CD4-positive, alpha-beta T cell treated with Interleukin-17A for 4 hours (primary cell): ENCODE measurements around the gene PSKH1.
"Not testable (repeated sequence)": the region's sequence is repeated elsewhere in the genome, so short reads cannot be mapped to it uniquely, and the experiment has no call there.

ENCODE experiments used
- DNase-seq: peaks from one replicate; pipeline ENCODE4 v3.0.0-alpha.2; 2020; ENCODE audit warnings: mixed read lengths

Gene PSKH1

DNA sequence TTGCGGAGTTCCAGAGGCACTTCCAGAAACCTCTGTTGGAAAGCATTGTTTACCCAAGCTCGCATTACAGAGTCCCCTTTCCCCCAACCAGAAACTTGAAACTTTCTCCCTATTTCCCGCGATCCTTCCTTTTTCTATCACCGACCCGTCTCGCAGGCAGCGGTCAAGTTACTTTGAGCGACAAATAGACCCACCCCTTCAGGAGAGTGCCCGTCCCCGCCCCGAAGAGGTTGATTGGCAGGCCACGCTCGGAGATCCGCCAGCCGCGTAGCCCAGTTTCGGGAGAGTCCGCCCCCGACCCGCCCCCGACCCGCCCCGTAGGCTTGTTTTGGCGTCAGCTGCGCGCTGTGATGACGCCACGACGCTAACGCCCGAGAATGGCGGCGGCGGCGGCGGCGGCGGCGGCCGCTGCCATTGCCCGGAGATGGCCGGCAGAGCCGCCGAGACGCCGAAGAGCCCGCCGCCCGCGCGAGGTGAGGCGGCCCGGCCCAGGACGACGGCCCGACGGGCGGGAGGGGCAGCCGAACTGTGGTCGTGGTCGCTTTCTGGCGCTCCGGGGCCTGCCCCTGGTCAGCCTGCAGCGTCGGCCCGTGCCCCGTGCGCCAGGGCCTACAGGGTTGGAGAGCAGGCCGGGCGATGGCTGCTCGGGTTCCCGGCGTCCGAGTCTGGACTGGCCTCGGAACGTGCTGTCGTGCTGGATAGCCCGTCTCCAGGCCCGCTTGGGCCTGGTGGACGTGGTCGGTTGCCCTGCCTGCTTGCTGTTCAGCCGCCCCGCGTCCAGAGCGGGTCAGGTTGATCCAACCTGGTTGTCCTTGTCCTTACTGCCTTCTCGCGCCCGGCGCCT is at the start of gene PSKH1:
Gene PSKH1, plus strand, starts transcription at position 356 of the 844 bp plus-strand sequence. CDS start 15,496 bp downstream, outside the sequence.
- peak; percentile 99 for DNase-seq

- DNase-seq, result no peak
Observed at GRCh38 chr16:67843343-67843765, 49.7 kb upstream of the PSKH1 start.

DNA sequence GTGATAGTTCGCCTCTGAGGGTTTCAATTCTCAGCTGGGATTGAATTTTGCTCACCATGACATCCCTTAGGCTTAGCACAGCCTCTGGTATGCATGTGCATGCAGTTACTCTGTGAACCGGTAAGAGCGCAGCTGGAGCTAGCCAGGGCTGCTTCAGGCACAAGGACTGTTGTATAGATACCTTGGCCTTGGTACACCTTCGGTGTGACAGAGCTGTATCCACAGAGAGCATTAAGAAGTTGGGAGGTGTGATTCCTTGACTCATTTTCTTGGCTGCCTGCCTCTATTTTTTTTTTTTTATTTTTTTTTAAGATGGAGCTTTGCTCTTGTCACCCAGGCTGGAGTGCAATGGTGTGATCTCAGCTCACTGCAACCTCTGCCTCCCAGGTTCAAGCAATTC is 48.6 kb upstream of the PSKH1 start:
- no peak for DNase-seq

DNA sequence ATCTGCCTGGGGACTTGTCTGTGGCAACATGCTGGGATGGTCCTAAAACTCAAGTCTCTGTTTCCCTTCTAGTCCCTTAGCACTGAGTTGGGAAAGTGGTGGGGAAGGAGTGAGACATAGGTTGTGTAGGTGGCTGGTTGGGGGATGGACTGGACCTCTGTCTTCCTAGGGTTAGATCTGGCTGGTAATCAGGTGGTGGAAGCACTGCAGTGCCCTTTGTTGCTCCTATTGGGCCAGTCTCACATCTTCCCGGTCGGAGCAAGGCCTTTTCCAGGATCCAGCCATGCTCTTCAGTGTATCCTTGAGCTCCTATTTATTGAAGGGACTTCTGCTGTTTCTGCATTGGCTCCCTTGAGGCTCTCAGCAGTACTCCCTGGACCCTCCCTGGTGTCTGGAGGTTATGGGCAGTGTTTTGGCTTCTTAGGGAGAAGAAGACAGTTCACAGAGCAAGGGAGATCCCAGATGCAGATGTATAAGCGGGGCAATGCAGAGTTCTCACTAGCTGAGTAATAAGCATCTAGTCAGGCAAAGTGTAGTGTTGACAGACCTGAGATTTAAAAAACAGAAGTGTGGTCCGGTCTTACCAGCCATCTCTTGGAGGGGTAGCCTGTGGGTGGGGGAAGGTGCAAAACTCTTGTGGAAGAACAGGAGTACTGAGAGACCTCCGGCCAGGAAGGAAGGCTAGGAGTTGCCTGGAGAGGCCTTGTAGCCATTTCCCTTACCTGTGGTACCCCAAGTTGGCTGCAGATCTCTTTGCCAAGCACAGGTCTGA is 47.6 kb upstream of the PSKH1 start:
- DNase-seq, result no peak

DNA sequence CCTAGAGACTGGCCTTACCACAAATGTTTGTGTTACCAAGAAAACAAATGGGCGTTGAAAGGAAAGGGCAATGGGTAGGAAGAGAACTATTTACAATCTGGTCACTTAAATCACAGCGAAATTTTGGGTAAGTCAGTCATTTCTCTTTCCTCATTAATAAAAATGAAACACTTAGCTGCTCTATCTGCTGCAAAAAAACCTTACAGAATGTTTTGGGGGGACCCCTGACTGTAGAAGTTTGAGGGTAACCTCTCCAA is 47.1 kb upstream of the PSKH1 start:
- no peak for DNase-seq

GRCh38 chr16:67846320-67847063 is 46.6 kb upstream of the PSKH1 start, which contains the start of gene NUTF2:
NUTF2 (plus strand) TSS chr16:67846933; CDS start chr16:67865131, 18,198 bp downstream.
- DNase-seq, result peak; percentile 96

DNA sequence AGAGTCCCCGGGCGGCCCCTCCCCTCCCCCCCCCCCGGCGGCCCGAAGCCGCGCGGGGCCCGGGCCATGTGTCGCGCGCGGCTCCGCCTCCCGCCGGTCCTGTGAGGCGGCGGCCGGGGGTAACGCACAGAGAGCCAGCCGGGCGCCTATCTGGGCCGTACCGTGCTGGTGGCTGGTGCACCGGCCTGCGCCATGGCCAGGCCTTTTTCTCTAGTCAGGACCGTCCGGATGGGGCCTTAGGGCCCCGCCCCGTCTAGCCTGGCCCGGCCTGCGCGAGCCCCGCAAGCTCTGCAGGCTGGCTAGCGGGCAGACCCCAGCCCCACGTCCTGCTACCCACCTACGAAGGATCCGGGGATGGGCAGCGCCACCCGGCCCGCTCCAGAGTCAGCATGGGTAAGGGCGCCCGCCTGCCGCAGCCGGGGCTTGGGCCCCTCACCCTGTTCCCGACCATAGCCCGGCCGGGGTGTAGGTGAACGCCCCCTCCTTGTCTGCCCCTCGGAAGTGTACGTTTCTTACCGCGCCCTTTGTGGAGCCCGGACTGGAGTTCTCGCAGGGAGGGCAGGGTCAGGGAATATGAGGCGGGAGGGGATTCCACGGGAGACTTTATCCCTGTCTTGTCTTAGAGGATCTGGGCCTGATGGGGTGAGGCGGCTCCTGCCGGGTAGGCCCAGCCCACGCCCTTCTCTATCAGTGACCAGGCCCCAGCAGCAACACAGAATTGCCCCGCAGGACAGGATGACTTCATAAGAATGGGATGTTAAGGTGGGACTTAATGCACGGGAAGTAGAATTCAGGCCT is 45.8 kb upstream of the PSKH1 start, which contains the start of gene CENPT:
Gene CENPT, minus strand, starts transcription at position 630 of the 798 bp plus-strand sequence. CDS start 13,834 bp downstream, outside the sequence.
- DNase-seq, result no peak

- DNase-seq, result no peak
Observed at GRCh38 chr16:67848118-67848517, 44.9 kb upstream of the PSKH1 start.

- no peak for DNase-seq
Observed at GRCh38 chr16:67853670-67854069, 39.4 kb upstream of the PSKH1 start.

- DNase-seq, result no peak
Observed at GRCh38 chr16:67855789-67856188, 37.3 kb upstream of the PSKH1 start.

GRCh38 chr16:67856927-67857546 is 36.0 kb upstream of the PSKH1 start:
- no peak for DNase-seq

GRCh38 chr16:67857547-67858233 is 35.4 kb upstream of the PSKH1 start:
- peak; percentile 45 for DNase-seq

GRCh38 chr16:67858500-67858899 is 34.6 kb upstream of the PSKH1 start:
- no peak for DNase-seq

- DNase-seq, result no peak
Observed at GRCh38 chr16:67860589-67861398, 32.3 kb upstream of the PSKH1 start.

- DNase-seq, result no peak
Observed at GRCh38 chr16:67861877-67862276, 31.2 kb upstream of the PSKH1 start.

DNA sequence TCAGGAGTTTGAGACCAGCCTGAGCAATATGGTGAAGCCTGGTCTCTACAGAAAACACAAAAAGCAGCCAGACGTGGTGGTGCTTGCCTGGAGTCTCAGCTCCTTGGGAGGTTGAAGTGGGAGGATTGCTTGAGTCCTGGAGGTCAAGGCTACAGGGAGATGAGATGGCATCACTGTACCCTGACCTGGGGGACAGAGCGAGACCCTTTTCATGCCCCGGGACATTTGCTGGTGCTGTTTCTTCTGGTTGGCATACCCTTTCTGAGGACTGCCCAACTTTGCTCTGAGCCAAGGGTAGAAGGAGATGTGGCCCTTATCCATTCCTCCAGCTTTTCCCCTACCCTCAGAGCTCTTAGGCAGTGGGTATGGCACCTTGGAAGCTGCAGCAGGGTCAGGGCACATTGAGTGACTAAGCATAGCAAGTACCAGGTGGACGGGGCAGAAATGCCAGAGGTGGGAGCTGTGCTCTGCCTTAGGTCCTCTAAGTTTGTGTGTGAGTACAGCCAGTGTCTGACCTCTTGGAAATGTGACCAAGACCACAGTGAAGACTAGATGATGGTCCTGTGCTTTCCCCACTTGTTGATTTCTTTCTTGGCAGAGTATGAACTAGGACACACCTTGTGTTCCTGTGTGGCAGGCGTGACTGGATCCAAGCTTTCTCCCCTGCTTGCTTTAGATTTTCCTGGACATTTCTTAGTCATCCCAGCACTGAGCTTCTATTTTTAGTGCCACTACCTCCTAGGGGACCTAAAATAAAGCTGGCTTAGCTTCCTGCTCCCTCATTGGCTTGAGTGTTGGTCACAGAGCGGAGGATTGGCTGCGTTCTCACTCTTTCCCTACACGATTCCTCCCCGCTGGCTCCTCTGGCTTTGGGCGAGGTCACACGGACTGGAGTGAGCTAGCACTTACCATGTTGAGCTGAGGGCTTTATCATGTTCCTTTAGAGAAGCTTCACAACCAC is 30.2 kb upstream of the PSKH1 start:
- DNase-seq, result no peak

DNA sequence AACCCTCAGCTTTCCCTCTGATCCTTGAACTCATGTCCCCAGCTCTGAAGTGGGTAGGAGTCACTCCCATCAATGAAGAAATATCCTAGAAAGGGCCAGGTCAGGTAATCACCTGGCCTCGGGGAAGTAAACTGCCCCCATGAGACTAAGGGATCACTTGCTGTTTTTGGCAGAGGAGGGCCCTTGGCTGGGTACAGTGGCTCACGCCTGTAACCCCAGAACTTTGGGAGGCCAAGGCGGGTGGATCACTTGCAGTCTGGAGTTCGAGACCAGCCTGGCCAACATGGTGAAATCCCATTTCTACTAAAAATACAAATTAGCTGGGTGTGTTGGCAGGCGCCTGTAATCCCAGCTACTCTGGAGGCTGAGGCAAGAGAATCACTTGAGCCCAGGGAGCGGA is 29.0 kb upstream of the PSKH1 start:
- DNase-seq, result not testable (repeated sequence)

DNA sequence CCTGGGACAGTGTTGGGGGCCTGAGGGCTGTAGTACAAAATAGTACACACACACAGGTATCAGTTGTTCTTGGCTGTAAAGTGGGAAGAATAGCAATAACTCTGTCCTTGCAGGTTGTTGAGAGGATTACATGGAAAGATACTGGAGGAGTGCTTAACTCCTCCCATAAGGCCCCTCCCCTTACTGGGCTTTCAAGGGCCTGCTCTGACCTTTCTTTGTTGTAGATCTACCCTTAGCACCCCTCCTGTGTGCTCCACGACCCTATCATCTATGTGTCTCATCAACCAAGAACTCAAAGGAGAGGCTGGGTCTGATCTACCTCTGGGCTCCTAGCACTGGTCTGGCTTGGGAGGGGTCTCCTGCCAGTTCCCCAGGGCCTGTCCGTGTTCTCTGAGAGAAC is 28.5 kb upstream of the PSKH1 start:
- DNase-seq, result no peak

- peak; percentile 40 for DNase-seq
Observed at GRCh38 chr16:67865318-67865717, 27.7 kb upstream of the PSKH1 start.
